Limb (tissue), 2 donors: Measurements from ENCODE around the gene ADAM33.
A peak's percentile ranks its signal among the peaks of the same experiment; 100 is the strongest.

ENCODE experiments used
- DNase-seq, 2 donors: peaks; one replicate each; pipeline ENCODE4 v3.0.0-alpha.2; 2016; ENCODE audit errors: extremely low spot score in 2 of 2

ADAM33 gene, protein sequence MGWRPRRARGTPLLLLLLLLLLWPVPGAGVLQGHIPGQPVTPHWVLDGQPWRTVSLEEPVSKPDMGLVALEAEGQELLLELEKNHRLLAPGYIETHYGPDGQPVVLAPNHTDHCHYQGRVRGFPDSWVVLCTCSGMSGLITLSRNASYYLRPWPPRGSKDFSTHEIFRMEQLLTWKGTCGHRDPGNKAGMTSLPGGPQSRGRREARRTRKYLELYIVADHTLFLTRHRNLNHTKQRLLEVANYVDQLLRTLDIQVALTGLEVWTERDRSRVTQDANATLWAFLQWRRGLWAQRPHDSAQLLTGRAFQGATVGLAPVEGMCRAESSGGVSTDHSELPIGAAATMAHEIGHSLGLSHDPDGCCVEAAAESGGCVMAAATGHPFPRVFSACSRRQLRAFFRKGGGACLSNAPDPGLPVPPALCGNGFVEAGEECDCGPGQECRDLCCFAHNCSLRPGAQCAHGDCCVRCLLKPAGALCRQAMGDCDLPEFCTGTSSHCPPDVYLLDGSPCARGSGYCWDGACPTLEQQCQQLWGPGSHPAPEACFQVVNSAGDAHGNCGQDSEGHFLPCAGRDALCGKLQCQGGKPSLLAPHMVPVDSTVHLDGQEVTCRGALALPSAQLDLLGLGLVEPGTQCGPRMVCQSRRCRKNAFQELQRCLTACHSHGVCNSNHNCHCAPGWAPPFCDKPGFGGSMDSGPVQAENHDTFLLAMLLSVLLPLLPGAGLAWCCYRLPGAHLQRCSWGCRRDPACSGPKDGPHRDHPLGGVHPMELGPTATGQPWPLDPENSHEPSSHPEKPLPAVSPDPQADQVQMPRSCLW

GRCh38 chr20:3681931-3682781, at the start of gene ADAM33:
ADAM33 (minus strand) TSS chr20:3682010; CDS start chr20:3682004, 6 bp downstream.
- DNase-seq: no peak

DNA sequence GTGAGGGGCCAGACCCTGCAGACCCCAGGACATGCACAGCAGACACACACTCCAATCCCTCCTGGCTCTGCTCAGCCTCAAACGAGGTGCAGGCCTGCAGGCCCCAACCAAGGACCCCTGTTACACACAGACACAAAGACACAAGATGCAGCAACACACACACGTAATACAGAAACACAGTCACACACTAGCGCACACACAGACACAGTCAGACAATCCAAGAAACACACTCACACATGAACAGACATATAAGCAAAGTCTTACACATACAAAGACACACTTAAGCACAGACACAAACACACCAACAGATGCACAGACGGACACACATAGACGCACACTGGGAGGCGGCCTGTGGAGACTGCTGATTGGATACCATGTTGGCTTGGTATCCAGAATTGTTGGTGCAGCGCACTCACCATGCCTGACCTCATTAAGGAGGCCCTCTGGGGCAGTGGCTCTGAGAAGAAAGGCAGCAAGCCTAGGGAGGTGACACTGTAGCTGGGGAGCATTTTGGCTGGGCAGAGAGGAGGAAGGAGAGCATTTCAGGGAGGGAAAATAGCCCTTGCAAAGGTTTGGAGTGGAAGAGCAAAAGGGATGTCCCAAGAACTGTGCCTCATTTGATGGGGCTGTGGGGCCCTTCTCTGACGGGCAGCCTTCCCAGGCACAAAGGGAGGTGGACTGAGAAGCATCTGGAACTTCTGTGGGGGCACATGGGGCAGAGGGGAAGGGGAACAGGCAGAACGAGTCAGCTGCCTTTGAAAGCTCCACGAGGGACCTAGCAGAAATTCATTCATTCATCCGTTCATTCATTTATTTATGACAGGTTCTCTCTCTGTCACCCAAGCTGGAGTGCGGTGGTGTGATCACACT, 49.2 kb upstream of the ADAM33 start:
- no peak for DNase-seq

DNA sequence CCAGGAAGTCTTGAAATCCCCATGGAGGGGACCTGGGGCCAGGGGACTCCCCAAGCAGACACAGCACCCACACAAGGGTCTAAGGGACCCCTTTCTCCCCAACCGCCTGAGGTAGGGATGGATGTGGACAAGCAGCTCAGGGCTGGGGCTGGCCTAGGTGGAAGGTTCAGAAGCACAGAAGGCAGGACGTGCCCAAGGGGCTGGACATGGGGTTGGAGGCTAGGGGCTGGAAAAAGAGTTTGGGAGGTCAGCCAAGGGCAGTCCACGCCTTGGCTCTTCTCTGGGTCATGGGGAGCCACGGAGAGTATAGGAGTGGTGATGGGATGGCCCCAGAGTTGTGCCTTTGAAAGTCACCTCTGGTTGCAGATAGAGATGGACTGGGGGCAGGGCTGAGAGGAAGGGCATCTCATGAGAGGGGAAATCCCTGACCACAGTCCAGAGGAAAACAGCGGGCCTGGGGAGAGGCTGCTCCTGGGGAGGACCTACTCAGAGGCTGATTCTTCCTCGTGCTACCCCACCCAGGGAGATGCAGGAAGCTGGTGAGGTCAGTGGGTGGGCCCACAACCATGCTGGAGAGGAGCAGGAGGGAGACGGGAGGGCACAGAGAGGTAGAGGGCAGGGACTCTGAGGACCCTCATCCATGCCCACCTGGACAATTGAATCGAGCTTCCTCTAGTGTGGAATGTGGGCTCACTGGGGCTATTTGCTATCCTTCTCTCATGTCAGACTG, 48.2 kb upstream of the ADAM33 start:
- DNase-seq: no peak

DNA sequence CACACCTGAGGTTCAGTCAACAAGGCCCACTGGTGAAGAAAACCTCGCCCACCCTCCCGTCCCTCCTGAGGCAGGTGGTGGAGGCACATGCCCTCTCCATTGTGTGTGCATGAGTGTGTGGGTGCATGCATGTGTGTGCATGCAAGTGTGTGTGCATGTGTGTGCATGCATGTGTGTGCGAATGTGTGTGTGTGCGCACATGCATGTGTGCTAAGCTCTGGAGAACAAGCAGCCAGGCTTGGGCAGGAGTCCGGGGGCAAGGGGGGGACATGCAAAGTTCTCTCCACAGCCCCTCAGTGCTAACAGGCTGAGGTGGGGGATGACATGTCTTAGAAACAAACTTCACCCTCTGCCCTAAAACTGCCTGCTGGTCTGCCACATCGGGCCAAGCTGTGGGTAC, 47.6 kb upstream of the ADAM33 start:
- DNase-seq: no peak

- DNase-seq: no peak
These were observed 47.1 kb upstream of the ADAM33 start for GRCh38 chr20:3728876-3729275.

- no peak for DNase-seq
These were observed 46.5 kb upstream of the ADAM33 start for GRCh38 chr20:3728354-3728753.

DNA sequence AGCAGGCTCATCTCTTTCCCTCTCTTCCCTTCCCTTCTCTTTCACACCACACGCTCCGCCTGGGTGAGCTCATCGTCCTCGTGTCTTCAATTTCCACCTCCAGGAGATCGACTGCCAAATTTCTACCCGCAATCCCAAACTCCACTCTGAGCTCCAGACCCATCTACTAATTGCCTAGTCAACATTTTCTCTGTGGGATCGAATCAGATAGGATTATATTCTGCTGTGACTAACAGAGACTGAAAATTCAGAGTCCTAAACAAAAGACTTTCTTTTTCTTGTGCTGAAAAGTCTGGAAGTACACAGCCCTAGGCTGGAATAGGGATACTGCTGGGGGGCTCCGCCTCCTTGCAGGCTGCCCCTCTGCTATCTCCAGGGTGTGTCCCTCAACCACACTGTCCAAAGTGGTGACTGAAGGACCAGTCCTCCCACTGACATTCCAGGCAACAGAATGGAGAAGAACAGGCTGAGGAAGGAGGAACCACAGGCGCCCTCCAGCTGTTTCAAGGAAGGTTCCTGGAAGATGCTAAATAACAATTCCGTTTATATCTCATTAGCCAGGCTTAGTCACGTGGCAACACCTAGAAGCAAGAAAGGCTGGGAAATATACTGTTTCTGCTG, 45.7 kb upstream of the ADAM33 start:
- no peak for DNase-seq

DNA sequence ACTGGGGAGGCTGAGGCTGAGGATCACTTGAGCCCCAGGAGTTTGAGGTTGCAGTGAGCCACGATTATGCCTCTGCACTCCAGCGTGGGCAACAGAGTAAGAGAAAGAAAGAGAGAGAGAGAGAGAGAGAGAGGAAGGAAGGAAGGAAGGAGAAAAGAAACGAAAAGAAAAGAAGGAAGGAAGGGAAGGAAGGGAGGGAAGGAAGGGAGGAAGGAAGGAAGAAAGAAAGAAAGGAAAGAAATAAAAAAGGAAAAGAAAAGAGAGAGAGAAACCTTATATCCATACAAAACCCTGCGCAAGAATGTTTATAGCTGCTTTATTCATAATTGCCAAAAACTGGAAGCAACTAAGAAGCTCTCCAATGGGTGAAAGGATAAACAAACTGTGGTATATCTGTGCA, 42.5 kb upstream of the ADAM33 start:
- no peak for DNase-seq

GRCh38 chr20:3723284-3723683, 41.5 kb upstream of the ADAM33 start:
- DNase-seq: no peak

- DNase-seq: no peak
These were observed 40.1 kb upstream of the ADAM33 start for GRCh38 chr20:3721912-3722311.

DNA sequence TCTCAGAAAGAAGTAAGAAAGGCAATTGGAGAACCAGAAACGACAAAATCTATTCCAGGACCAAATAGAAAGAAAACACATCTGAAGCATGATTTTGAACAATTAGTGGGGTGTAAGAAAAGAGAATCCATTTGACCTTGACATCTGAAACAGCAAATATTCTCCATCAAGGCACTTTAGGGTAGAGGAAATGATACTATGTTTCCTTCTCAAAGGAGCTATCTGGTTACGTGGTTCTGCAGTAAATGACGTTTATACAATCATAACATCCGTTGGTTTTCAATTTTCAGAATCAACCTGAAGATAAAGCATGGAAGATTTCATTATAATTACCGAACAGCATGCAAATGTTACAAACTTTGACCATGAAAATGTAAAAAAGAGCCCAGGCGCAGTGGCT, 38.8 kb upstream of the ADAM33 start:
- no peak for DNase-seq

DNA sequence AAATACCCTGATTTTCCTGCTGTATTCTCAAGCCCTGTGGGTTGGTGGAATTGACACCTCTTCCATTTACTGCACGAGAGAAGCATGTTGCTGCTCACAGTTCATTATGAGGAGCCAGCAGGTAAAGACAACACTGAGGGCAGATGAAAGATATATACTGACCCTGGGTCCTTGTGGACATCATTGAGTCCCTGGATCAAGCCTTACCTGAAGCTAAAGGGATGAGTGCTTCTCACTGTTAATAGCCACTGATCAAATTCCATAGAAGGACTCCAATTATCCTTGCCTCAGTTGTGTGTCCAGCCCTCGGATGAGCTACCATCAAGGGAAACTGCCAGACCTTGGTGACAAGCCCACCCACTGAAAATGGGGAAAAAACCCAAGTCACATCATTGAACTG, 38.3 kb upstream of the ADAM33 start:
- no peak for DNase-seq

DNA sequence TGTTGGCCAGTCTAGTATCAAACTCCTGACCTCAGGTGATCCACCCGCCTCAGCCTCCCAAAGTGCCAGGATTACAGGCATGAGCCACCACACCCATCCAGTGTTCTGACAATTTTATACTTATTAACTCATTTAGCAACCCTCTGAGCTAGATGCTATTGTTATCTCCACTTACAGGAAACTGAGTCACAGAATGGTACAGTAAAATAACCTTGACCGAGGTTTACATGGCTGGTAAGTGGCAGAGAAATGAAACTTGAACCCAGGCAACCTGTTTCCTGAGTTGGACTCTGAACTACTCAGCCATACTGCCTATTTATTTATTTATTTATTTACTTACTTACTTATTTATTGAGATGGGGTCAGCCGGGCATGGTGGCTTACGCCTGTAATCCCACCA, 37.2 kb upstream of the ADAM33 start:
- no peak for DNase-seq

GRCh38 chr20:3716195-3716834, 34.5 kb upstream of the ADAM33 start:
- peak in 1 of 2 donors; percentile 50 for DNase-seq

DNA sequence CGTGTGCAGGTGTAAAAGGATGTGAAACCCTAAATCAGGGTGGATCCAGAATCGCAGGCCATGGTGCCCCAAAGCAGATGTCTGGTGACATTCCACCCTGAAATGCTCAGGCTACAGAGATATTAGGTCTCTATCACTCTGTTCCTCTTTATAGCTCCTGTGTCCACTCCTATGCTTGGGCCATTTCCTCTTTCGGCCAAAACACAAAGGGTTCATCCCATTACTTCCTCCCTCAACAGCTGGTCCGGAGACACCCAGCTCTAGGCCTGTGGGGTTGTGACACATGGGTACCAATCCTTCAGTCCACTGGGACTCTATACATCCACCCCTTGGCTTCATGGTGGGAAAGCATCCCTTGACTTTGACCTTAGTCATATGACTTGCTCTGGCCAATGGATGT, 32.3 kb upstream of the ADAM33 start:
- DNase-seq: no peak

GRCh38 chr20:3712279-3712873, 30.6 kb upstream of the ADAM33 start, which contains the start of gene SIGLEC1:
SIGLEC1 (minus strand) TSS chr20:3712600; CDS start chr20:3707128, 5,472 bp downstream.
- DNase-seq: peak in 1 of 2 donors; percentile 21

GRCh38 chr20:3711484-3711941, 29.7 kb upstream of the ADAM33 start:
- peak in 1 of 2 donors; percentile 18 for DNase-seq

GRCh38 chr20:3710703-3711483, 29.1 kb upstream of the ADAM33 start:
- DNase-seq: peak in 1 of 2 donors; percentile 91
